Measurements from ENCODE around the gene KMT2C. TPM values are rescaled to one million over a fixed set of nuclear protein-coding genes. Genes with fewer than 3 reads are reported as not detected.

The KMT2C gene
- total RNA-seq, 1 experiment from 2014 or later, result 6.2 TPM

DNA sequence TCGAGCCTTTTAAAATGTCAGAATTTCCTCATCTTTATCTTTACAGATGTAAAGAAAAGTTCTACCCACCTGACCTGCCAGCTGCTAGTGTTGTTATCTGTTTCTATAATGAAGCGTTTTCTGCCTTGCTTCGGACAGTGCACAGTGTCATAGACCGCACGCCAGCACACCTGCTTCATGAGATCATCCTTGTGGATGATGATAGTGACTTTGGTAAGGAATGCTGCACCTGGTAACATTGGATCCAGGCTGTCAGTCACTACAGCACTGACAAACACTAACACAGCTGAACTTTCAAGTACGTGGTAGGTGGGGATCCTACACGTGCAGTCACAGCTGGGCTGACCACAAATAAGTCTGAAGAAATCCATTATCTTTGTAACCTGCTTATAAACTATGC is 332.7 kb downstream of the KMT2C start:
- in situ Hi-C loops (cut with HindIII; ENCODE audit: low sequenced_read_pairs), result no loop called here

DNA sequence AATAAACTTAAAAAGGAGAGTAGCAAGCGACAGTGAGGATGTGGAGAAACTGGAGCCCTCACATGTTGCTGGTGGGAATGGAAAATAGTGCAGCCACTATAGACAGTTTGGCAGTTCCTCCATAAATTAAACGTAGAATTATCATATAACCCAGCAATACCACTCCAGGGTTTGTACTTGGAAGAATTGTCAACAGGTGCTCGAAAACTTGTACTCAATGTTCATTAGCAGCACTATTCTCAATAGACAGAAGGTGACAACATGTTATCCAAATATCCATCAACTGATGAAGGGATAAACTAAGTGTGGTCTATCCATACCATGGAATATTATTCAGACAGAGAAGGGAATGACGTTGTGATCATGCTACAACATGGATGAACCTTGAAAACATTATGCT is 338.5 kb downstream of the KMT2C start:
- DNase-seq (ENCODE audit: low spot score), result no peak
- in situ Hi-C loops (cut with HindIII; ENCODE audit: low sequenced_read_pairs), result no loop called here

More for the DNA sequence above, 332.7 kb downstream of the KMT2C start:
- DNase-seq (ENCODE audit: low spot score), result no peak

DNA sequence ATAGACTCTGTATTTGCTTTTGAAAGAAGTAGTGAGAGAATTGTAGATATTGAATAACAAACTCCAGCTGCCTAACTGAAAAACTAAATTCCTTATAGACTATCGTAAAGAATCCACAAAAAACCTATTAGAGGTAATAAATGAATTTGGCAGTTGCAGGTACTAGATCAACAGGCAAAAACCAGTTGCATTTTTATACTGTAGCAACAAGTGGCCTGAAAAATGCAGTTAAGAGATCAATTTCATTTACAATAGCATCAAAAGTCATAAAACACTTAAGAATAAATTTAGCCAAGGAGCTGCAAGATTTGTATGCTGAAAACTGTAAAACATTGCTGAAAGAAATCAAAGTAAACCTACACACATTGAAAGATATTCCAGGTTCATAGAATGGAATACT is 340.0 kb downstream of the KMT2C start:
- DNase-seq (ENCODE audit: low spot score), result no peak
- in situ Hi-C loops (cut with HindIII; ENCODE audit: low sequenced_read_pairs), result no loop called here

GRCh38 chr7:152093717-152094116 is 342.1 kb downstream of the KMT2C start:
- in situ Hi-C loops (cut with HindIII; ENCODE audit: low sequenced_read_pairs), result no loop called here

GRCh38 chr7:152090747-152091146 is 345.1 kb downstream of the KMT2C start:
- no peak for DNase-seq (ENCODE audit: low spot score)
- in situ Hi-C loops (cut with HindIII; ENCODE audit: low sequenced_read_pairs), result no loop called here

More at GRCh38 chr7:152093717-152094116, 342.1 kb downstream of the KMT2C start:
- no peak for DNase-seq (ENCODE audit: low spot score)

GRCh38 chr7:152089183-152089582 is 346.6 kb downstream of the KMT2C start:
- in situ Hi-C loops (cut with HindIII; ENCODE audit: low sequenced_read_pairs), result no loop called here

DNA sequence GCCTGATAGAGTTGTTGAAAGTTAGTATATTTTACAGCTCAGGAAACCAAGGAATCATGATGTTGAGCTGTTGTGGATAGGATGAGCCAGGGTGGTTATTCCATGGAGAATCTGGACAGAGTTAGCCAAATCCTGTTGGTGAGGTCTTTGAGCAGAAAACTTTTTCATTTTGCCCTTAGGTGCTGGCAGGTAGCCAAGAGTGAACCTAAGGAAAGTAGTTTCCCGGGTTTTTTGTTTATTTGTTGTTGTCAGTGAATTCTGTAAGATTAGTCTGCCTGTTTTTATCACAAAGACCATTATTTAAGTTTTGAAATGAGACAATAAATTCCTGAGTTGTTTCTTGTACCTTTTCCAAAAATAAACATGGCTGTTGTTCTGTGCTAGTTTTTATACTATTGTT is 349.3 kb downstream of the KMT2C start:
- in situ Hi-C loops (cut with HindIII; ENCODE audit: low sequenced_read_pairs), result no loop called here
- no peak for DNase-seq (ENCODE audit: low spot score)

More at GRCh38 chr7:152089183-152089582, 346.6 kb downstream of the KMT2C start:
- DNase-seq (ENCODE audit: low spot score), result no peak

- no peak for DNase-seq (ENCODE audit: low spot score)
- in situ Hi-C loops (cut with HindIII; ENCODE audit: low sequenced_read_pairs), result no loop called here
These were observed 350.7 kb downstream of the KMT2C start for GRCh38 chr7:152085131-152085530.

Other genes with a start within 250 kb of the KMT2C start
- 3.7 and 6.9 TPM in 2 replicates for gene XRCC2, start 240.1 kb upstream of the KMT2C start, total RNA-seq (2014; rRNA removed; shearing (Covaris generic))